WERI-Rb-1 (cell line): ENCODE data around the gene DIAPH3.

Experiments used
- DNase-seq: peaks from one replicate; pipeline ENCODE4 v3.0.0-alpha.2; 2020
- H3K27ac ChIP-seq: fragments of 250-450 bp; sonication (Bioruptor Pico); 2 replicates; pipeline ENCODE4 v1.5.1; 2020; ENCODE audit warnings: mild to moderate bottlenecking, moderate library complexity
- H3K27me3 ChIP-seq: fragments of 250-450 bp; sonication (Bioruptor Pico); 2 replicates; pipeline ENCODE4 v1.5.1; 2021; ENCODE audit warnings: mild to moderate bottlenecking, low read depth, moderate library complexity; ENCODE audit not compliant: insufficient read depth, severe bottlenecking
- H3K36me3 ChIP-seq: fragments of 250-450 bp; sonication (Bioruptor Pico); 2 replicates; pipeline ENCODE4 v1.5.1; 2020; ENCODE audit warnings: mild to moderate bottlenecking, moderate library complexity
- H3K4me3 ChIP-seq: 2 replicates; pipeline ENCODE4 v1.5.1; 2011; ENCODE audit warnings: low read depth, mild to moderate bottlenecking, control low read depth, low read length
- H3K9me3 ChIP-seq: fragments of 250-450 bp; sonication (Bioruptor Pico); 2 replicates; pipeline ENCODE4 v1.5.1; 2021; ENCODE audit warnings: mild to moderate bottlenecking, moderate library complexity; ENCODE audit not compliant: severe bottlenecking
- CTCF ChIP-seq: IDR thresholded peaks from 2 replicates; pipeline ENCODE4 v1.5.1; 2011; ENCODE audit warnings: low read depth, mild to moderate bottlenecking, control low read depth, inconsistent platforms, low read length

The DIAPH3 gene

GRCh38 chr13:59671881-59672280 is 491.8 kb downstream of the DIAPH3 start:
- no peaks in the 10 kb centered on the region for H3K36me3 ChIP-seq
- H3K9me3 ChIP-seq: no peaks in the 10 kb centered on the region
- DNase-seq: no peak
- H3K27ac ChIP-seq: no peak overlapping the region
- H3K4me3 ChIP-seq: no peak overlapping the region
- H3K27me3 ChIP-seq: no peaks in the 10 kb centered on the region
- TF ChIP-seq CTCF: no peak

GRCh38 chr13:59666504-59666903 is 497.2 kb downstream of the DIAPH3 start:
- DNase-seq: no peak

GRCh38 chr13:59665732-59666131 is 498.0 kb downstream of the DIAPH3 start:
- no peak for DNase-seq
- no peaks in the 10 kb centered on the region for H3K27me3 ChIP-seq
- no peak overlapping the region for H3K4me3 ChIP-seq
- H3K27ac ChIP-seq: no peak overlapping the region
- H3K36me3 ChIP-seq: no peaks in the 10 kb centered on the region
- TF ChIP-seq CTCF: no peak
- no peaks in the 10 kb centered on the region for H3K9me3 ChIP-seq

More at GRCh38 chr13:59666504-59666903, 497.2 kb downstream of the DIAPH3 start:
- H3K27ac ChIP-seq: no peak overlapping the region
- no peak overlapping the region for H3K4me3 ChIP-seq
- no peaks in the 10 kb centered on the region for H3K36me3 ChIP-seq
- no peak for TF ChIP-seq CTCF
- H3K27me3 ChIP-seq: no peaks in the 10 kb centered on the region
- no peaks in the 10 kb centered on the region for H3K9me3 ChIP-seq

GRCh38 chr13:59665184-59665583 is 498.5 kb downstream of the DIAPH3 start:
- H3K36me3 ChIP-seq: no peaks in the 10 kb centered on the region
- H3K4me3 ChIP-seq: no peak overlapping the region
- H3K27ac ChIP-seq: no peak overlapping the region
- no peak for TF ChIP-seq CTCF
- H3K27me3 ChIP-seq: no peaks in the 10 kb centered on the region
- DNase-seq: no peak
- no peaks in the 10 kb centered on the region for H3K9me3 ChIP-seq

- H3K36me3 ChIP-seq: no peaks in the 10 kb centered on the region
- H3K27me3 ChIP-seq: no peaks in the 10 kb centered on the region
- no peak overlapping the region for H3K27ac ChIP-seq
- no peaks in the 10 kb centered on the region for H3K9me3 ChIP-seq
- TF ChIP-seq CTCF: no peak
- H3K4me3 ChIP-seq: no peak overlapping the region
- DNase-seq: no peak
Observed at GRCh38 chr13:59664586-59664985, 499.1 kb downstream of the DIAPH3 start.

- peak; percentile 8 for DNase-seq
- H3K4me3 ChIP-seq: no peak overlapping the region
- H3K36me3 ChIP-seq: no peaks in the 10 kb centered on the region
- no peaks in the 10 kb centered on the region for H3K27me3 ChIP-seq
- no peak for TF ChIP-seq CTCF
- H3K9me3 ChIP-seq: no peaks in the 10 kb centered on the region
- no peak overlapping the region for H3K27ac ChIP-seq
Observed at GRCh38 chr13:59663707-59664106, 500.0 kb downstream of the DIAPH3 start.
